Body of pancreas (tissue), 4 donors: ENCODE measurements around the gene GNB1. TPM values are rescaled to one million over a fixed set of nuclear protein-coding genes. Genes with fewer than 3 reads are reported as not detected.

Experiments used
- ATAC-seq: fragments of 150-250 bp; one replicate; pipeline ENCODE4 v1.9.1; 2016
- DNase-seq, 4 donors: peaks; one replicate each; pipeline ENCODE4 v3.0.0-alpha.2; 2019
- H3K27ac ChIP-seq, 4 donors: fragments of 200-600 bp; sonication (generic); 1 replicate in 3 of 4; 2 replicates in 1 of 4; pipeline versions ENCODE4 v1.5.1 to v1.6.1; 2016 to 2019; ENCODE audit warnings: mild to moderate bottlenecking in 1 of 4, mixed read lengths in 1 of 4, moderate library complexity in 1 of 4
- H3K27me3 ChIP-seq, 2 donors: fragments of 200-600 bp; sonication (generic); one replicate each; pipeline ENCODE4 v1.6.0; 2016; ENCODE audit warnings: mild to moderate bottlenecking in 1 of 2
- H3K36me3 ChIP-seq, 2 donors: fragments of 200-600 bp; sonication (generic); replicated peaks in 1 of 2; 2 replicates each; pipeline ENCODE4 v1.5.1; 2016; ENCODE audit warnings: low read depth in 2 of 2; ENCODE audit not compliant: insufficient read depth in 1 of 2
- H3K4me1 ChIP-seq: fragments of 200-600 bp; sonication (generic); one replicate; pipeline ENCODE4 v1.6.0; 2016
- H3K4me3 ChIP-seq, 2 donors: fragments of 200-600 bp; sonication (generic); 1 replicate in 1 of 2; 2 replicates in 1 of 2; pipeline ENCODE4 v1.5.1; 2016 to 2019
- H3K9me3 ChIP-seq, 3 donors: fragments of 200-600 bp; sonication (generic); 1 replicate in 2 of 3; 2 replicates in 1 of 3; pipeline ENCODE4 v1.5.1; 2016
- CTCF ChIP-seq, 7 experiments: fragments of 450-650 bp in 4 of 7; fragments of 200-600 bp in 3 of 7; sonication (generic) in 3 of 7; IDR thresholded peaks; one replicate each; pipeline ENCODE4 v1.5.1; 2016 to 2019; ENCODE audit warnings: antibody characterized with exemption in 7 of 7
- POLR2A ChIP-seq, 3 donors: fragments of 450-650 bp; IDR thresholded peaks; one replicate each; pipeline ENCODE4 v1.6.1; 2016; ENCODE audit warnings: antibody characterized with exemption in 3 of 3, mild to moderate bottlenecking in 2 of 3
- WGBS, 2 donors: methylation state at CpG; one replicate each; pipeline ENCODE4 v1.1.5; 2017; 5-methylcytosine and 5-hydroxymethylcytosine counted together
- intact Hi-C: fragments of 100-400 bp; cut with DNase I; formaldehyde crosslinking; loops from one replicate; pipeline ENCODE4 v1.15.1; 2023
- total RNA-seq, 2 donors: library from RNA; depleted of rRNA; stranded (reverse); fragments of >200 nt; gene quantifications; one replicate each; pipeline ENCODE4 v1.1.0, GENCODE V29; 2016

The GNB1 gene
- total RNA-seq, 2 donors from 2014 or later: 71.3 to 79.1 TPM

GRCh38 chr1:1806890-1807289 is 84.0 kb downstream of the GNB1 start:
- DNase-seq: no peak
- H3K4me3 ChIP-seq: no peak overlapping the region
- no peak for ATAC-seq
- intact Hi-C loops: no loop called here
- TF ChIP-seq CTCF (IDR thresholded peaks at IDR 0.05) (no peak), POLR2A (IDR thresholded peaks at IDR 0.05) (no peak)
- H3K27me3 ChIP-seq: no peaks in the 10 kb centered on the region
- 91 to 100% methylated on average over 2 of the region's 2 CpGs for WGBS, 2 donors
- peaks cover 9 to 14% of the 10 kb centered on the region in 2 donors for H3K36me3 ChIP-seq
- no peaks in the 10 kb centered on the region for H3K9me3 ChIP-seq
- H3K4me1 ChIP-seq: no peaks in the 10 kb centered on the region
- H3K27ac ChIP-seq: no peak overlapping the region

GRCh38 chr1:1804301-1804700 is 86.6 kb downstream of the GNB1 start:
- intact Hi-C loops: no loop called here
- TF ChIP-seq POLR2A (IDR thresholded peaks at IDR 0.05): no peak
- TF ChIP-seq CTCF (IDR thresholded peaks at IDR 0.05): no peak
- no peaks in the 10 kb centered on the region for H3K27me3 ChIP-seq
- WGBS, 2 donors: 96 to 97% methylated on average over 8 of the region's 8 CpGs
- H3K4me1 ChIP-seq: no peaks in the 10 kb centered on the region
- H3K27ac ChIP-seq: no peak overlapping the region
- H3K4me3 ChIP-seq: no peak overlapping the region
- H3K36me3 ChIP-seq: peaks cover 9 to 14% of the 10 kb centered on the region in 2 donors
- DNase-seq: no peak
- no peaks in the 10 kb centered on the region for H3K9me3 ChIP-seq
- ATAC-seq: no peak

- Histone ChIP-seq H3K4me1 (no peaks in the 10 kb centered on the region), H3K4me3 (no peak overlapping the region), H3K27me3 (no peaks in the 10 kb centered on the region), H3K36me3 (peaks cover 9 to 14% of the 10 kb centered on the region in 2 donors), H3K9me3 (no peaks in the 10 kb centered on the region), H3K27ac (no peak overlapping the region)
- 81 to 95% methylated on average over 1 of the region's 1 CpG for WGBS, 2 donors
- no peak for ATAC-seq
- DNase-seq: no peak
- intact Hi-C loops: no loop called here
- TF ChIP-seq POLR2A (IDR thresholded peaks at IDR 0.05): no peak
- no peak for TF ChIP-seq CTCF (IDR thresholded peaks at IDR 0.05)
Observed at GRCh38 chr1:1802871-1803270, 88.0 kb downstream of the GNB1 start.

GRCh38 chr1:1799716-1800115 is 91.2 kb downstream of the GNB1 start:
- Histone ChIP-seq H3K9me3 (no peaks in the 10 kb centered on the region), H3K36me3 (peaks cover 0 to 18% of the 10 kb centered on the region in 2 donors), H3K4me3 (no peak overlapping the region), H3K27ac (no peak overlapping the region), H3K27me3 (no peaks in the 10 kb centered on the region), H3K4me1 (no peaks in the 10 kb centered on the region)
- intact Hi-C loops: no loop called here
- DNase-seq (no peak), ATAC-seq (no peak)
- TF ChIP-seq POLR2A (IDR thresholded peaks at IDR 0.05) (no peak), CTCF (IDR thresholded peaks at IDR 0.05) (no peak)
- WGBS, 2 donors: 84 to 86% methylated on average over 5 of the region's 5 CpGs

GRCh38 chr1:1797731-1798341 is 93.1 kb downstream of the GNB1 start:
- H3K4me1 ChIP-seq: no peaks in the 10 kb centered on the region
- peaks cover 0 to 11% of the 10 kb centered on the region in 2 donors for H3K36me3 ChIP-seq
- no peak overlapping the region for H3K4me3 ChIP-seq
- intact Hi-C loops: no loop called here
- DNase-seq (no peak), ATAC-seq (no peak)
- TF ChIP-seq POLR2A (IDR thresholded peaks at IDR 0.05) (no peak), CTCF (IDR thresholded peaks at IDR 0.05) (no peak)
- H3K27me3 ChIP-seq: no peaks in the 10 kb centered on the region
- H3K9me3 ChIP-seq: no peaks in the 10 kb centered on the region
- 82 to 94% methylated on average over 10 of the region's 11 CpGs for WGBS, 2 donors
- H3K27ac ChIP-seq: no peak overlapping the region
